H9 (cell line): ENCODE data around the gene SLC12A8. TPM values are rescaled to one million over a fixed set of nuclear protein-coding genes. Genes with fewer than 3 reads are reported as not detected.
A peak's percentile ranks its signal among the peaks of the same experiment; 100 is the strongest.

Experiments used
- DNase-seq: peaks from one replicate; pipeline ENCODE4 v3.0.0-alpha.2; 2017
- H2AFZ ChIP-seq: one replicate; pipeline ENCODE4 v1.6.1; 2013; ENCODE audit warnings: mild to moderate bottlenecking, low read length, control low read depth, moderate library complexity
- H2AK5ac ChIP-seq: 2 replicates; pipeline ENCODE4 v1.6.1; 2013; ENCODE audit warnings: low read length, control low read depth, mixed read lengths; ENCODE audit not compliant: insufficient read length
- H2BK120ac ChIP-seq: one replicate; pipeline ENCODE4 v1.6.1; 2013; ENCODE audit warnings: low read depth, mild to moderate bottlenecking, low read length, control low read depth, inconsistent platforms; ENCODE audit not compliant: poor library complexity, severe bottlenecking
- H2BK12ac ChIP-seq: 2 replicates; pipeline ENCODE4 v1.6.1; 2013; ENCODE audit warnings: low read length, control low read depth, mixed read lengths, low read depth; ENCODE audit not compliant: insufficient read length
- H2BK15ac ChIP-seq: 2 replicates; pipeline ENCODE4 v1.6.1; 2013; ENCODE audit warnings: low read depth, low read length, control low read depth
- H2BK20ac ChIP-seq: one replicate; pipeline ENCODE4 v1.6.1; 2013; ENCODE audit warnings: low read depth, mild to moderate bottlenecking, low read length, control low read depth, inconsistent platforms; ENCODE audit not compliant: poor library complexity, severe bottlenecking
- H2BK5ac ChIP-seq: 2 replicates; pipeline ENCODE4 v1.6.1; 2013; ENCODE audit warnings: low read length, control low read depth, mixed read lengths; ENCODE audit not compliant: insufficient read length
- H3K14ac ChIP-seq: 2 replicates; pipeline ENCODE4 v1.6.1; 2013; ENCODE audit warnings: low read length, control low read depth; ENCODE audit not compliant: insufficient read depth
- H3K18ac ChIP-seq: 2 replicates; pipeline ENCODE4 v1.6.1; 2013; ENCODE audit warnings: low read depth, mild to moderate bottlenecking, mixed read lengths, low read length, control low read depth; ENCODE audit not compliant: insufficient read length
- H3K23ac ChIP-seq: 2 replicates; pipeline ENCODE4 v1.6.1; 2013; ENCODE audit warnings: low read length, control low read depth, mixed read lengths, low read depth; ENCODE audit not compliant: insufficient read length
- H3K23me2 ChIP-seq: 2 replicates; pipeline ENCODE4 v1.6.1; 2013; ENCODE audit warnings: low read depth, mild to moderate bottlenecking, mixed read lengths, low read length, control low read depth; ENCODE audit not compliant: insufficient read length, poor library complexity, severe bottlenecking
- H3K27ac ChIP-seq: 2 replicates; pipeline ENCODE4 v1.5.1; 2013; ENCODE audit warnings: low read length, control low read depth, mixed read lengths, low read depth; ENCODE audit not compliant: insufficient read length
- H3K27me3 ChIP-seq: 2 replicates; pipeline ENCODE4 v1.6.1; 2013; ENCODE audit warnings: low read length, control low read depth, inconsistent platforms; ENCODE audit not compliant: insufficient read depth
- H3K4ac ChIP-seq: 2 replicates; pipeline ENCODE4 v1.6.1; 2013; ENCODE audit warnings: low read depth, mild to moderate bottlenecking, control low read depth, inconsistent platforms, low read length, moderate library complexity
- H3K4me1 ChIP-seq: 2 replicates; pipeline ENCODE4 v1.6.1; 2013; ENCODE audit warnings: low read length, control low read depth, inconsistent platforms; ENCODE audit not compliant: insufficient read depth
- H3K4me2 ChIP-seq: 2 replicates; pipeline ENCODE4 v1.6.1; 2013; ENCODE audit warnings: low read length, control low read depth, mixed read lengths; ENCODE audit not compliant: insufficient read length, insufficient read depth
- H3K56ac ChIP-seq: 2 replicates; pipeline ENCODE4 v1.6.1; 2013; ENCODE audit warnings: low read depth, mild to moderate bottlenecking, mixed read lengths, low read length, control low read depth; ENCODE audit not compliant: insufficient read length
- H3K79me1 ChIP-seq: 2 replicates; pipeline ENCODE4 v1.6.1; 2013; ENCODE audit warnings: low read depth, mild to moderate bottlenecking, moderate library complexity, low read length, control low read depth, inconsistent platforms; ENCODE audit not compliant: insufficient read depth, poor library complexity, severe bottlenecking
- H3K79me2 ChIP-seq: 2 replicates; pipeline ENCODE4 v1.6.1; 2013; ENCODE audit warnings: low read length, control low read depth, inconsistent platforms; ENCODE audit not compliant: insufficient read depth
- H3K9ac ChIP-seq: 2 replicates; pipeline ENCODE4 v1.6.1; 2013; ENCODE audit warnings: low read length, control low read depth, mixed read lengths; ENCODE audit not compliant: insufficient read length; ENCODE audit errors: extremely low read depth
- H3K9me3 ChIP-seq: one replicate; pipeline ENCODE4 v1.6.1; 2013; ENCODE audit warnings: low read depth, low read length, inconsistent platforms; ENCODE audit not compliant: control insufficient read depth
- H3T11ph ChIP-seq: one replicate; pipeline ENCODE4 v1.6.1; 2013; ENCODE audit warnings: mild to moderate bottlenecking, low read length, control low read depth, inconsistent platforms
- H4K20me1 ChIP-seq: one replicate; pipeline ENCODE4 v1.6.1; 2013; ENCODE audit not compliant: control insufficient read depth, insufficient read length, insufficient read depth
- H4K5ac ChIP-seq: 2 replicates; pipeline ENCODE4 v1.6.1; 2013; ENCODE audit warnings: low read depth, mild to moderate bottlenecking, mixed read lengths, low read length, control low read depth; ENCODE audit not compliant: insufficient read length
- H4K8ac ChIP-seq: replicated peaks from 2 replicates; pipeline ENCODE4 v1.6.1; 2013; ENCODE audit warnings: low read length, control low read depth, mixed read lengths, low read depth; ENCODE audit not compliant: insufficient read length
- H4K91ac ChIP-seq: 2 replicates; pipeline ENCODE4 v1.6.1; 2013; ENCODE audit warnings: low read depth, mild to moderate bottlenecking, moderate library complexity, mixed read lengths, low read length, control low read depth; ENCODE audit not compliant: insufficient read length
- H3K27ac Mint-ChIP-seq, 3 experiments: 2 replicates in 2 of 3; 3 replicates in 1 of 3; pipeline ENCODE4 v1.8.0; 2020 to 2021; ENCODE audit warnings: mixed read lengths in 3 of 3, mild to moderate bottlenecking in 1 of 3, moderate library complexity in 1 of 3
- H3K27me3 Mint-ChIP-seq: 2 replicates; pipeline ENCODE4 v1.8.0; 2021; ENCODE audit warnings: low read depth, mild to moderate bottlenecking, moderate library complexity, mixed read lengths
- H3K36me3 Mint-ChIP-seq, 3 experiments: 2 replicates in 2 of 3; 3 replicates in 1 of 3; pipeline ENCODE4 v1.8.0; 2020 to 2021; ENCODE audit warnings: low read depth in 3 of 3, mixed read lengths in 3 of 3; ENCODE audit not compliant: insufficient read depth in 1 of 3
- H3K4me1 Mint-ChIP-seq, 2 experiments: 2 replicates each; pipeline ENCODE4 v1.8.0; 2020; ENCODE audit warnings: mixed read lengths in 2 of 2
- H3K4me3 Mint-ChIP-seq, 2 experiments: 2 replicates in 1 of 2; 3 replicates in 1 of 2; pipeline ENCODE4 v1.8.0; 2020 to 2021; ENCODE audit warnings: mild to moderate bottlenecking in 2 of 2, mixed read lengths in 2 of 2, moderate library complexity in 1 of 2
- H3K9me3 Mint-ChIP-seq, 2 experiments: 2 replicates in 1 of 2; 3 replicates in 1 of 2; pipeline ENCODE4 v1.8.0; 2020; ENCODE audit warnings: mild to moderate bottlenecking in 2 of 2, mixed read lengths in 2 of 2, moderate library complexity in 1 of 2
- CTCF ChIP-seq: fragments of 200-600 bp; sonication (generic); conservative IDR thresholded peaks from 3 replicates; pipeline ENCODE4 v1.8.0; 2021; ENCODE audit warnings: antibody characterized with exemption, mild to moderate bottlenecking
- WGBS: extraction: QIAGEN DNeasy Blood & Tissue Kit; methylation state at CpG from one replicate; pipeline ENCODE4 v1.1.7; 2013; ENCODE audit warnings: missing lambda C conversion rate, low lambda C conversion rate, mixed read lengths; ENCODE audit not compliant: insufficient read length; ENCODE audit errors: extremely low coverage; 5-methylcytosine and 5-hydroxymethylcytosine counted together
- total RNA-seq: library from RNA; stranded (reverse); gene quantifications from 2 replicates; pipeline ENCODE4 v1.2.1, GENCODE V29; 2021

Gene SLC12A8
- total RNA-seq, 1 experiment from 2014 or later: 8.2 TPM

- H2BK20ac ChIP-seq: no peak overlapping the region
- no peak overlapping the region for H2BK120ac ChIP-seq
- Mint-ChIP-seq H3K4me3 (no peak overlapping the region), H3K36me3 (peaks cover 10 to 20% (median 17%) of the 10 kb centered on the region in 3 experiments), H3K9me3 (peaks cover 4 to 6% of the 10 kb centered on the region in 2 experiments; a peak in 4 of 5 replicates), H3K27me3 (no peaks in the 10 kb centered on the region), H3K27ac (peak overlapping the region in 1 of 3 experiments; percentile 7; a peak in 1 of 7 replicates), H3K4me1 (peaks cover 8% of the 10 kb centered on the region in 2 experiments)
- no peak overlapping the region for H3K27ac ChIP-seq
- H3K14ac ChIP-seq: no peak overlapping the region
- no peak overlapping the region for H4K8ac ChIP-seq
- no peak overlapping the region for H2AFZ ChIP-seq
- H4K91ac ChIP-seq: no peak overlapping the region
- no peak overlapping the region for H3T11ph ChIP-seq
- no peaks in the 10 kb centered on the region for H3K79me2 ChIP-seq
- no CpG with 5 or more reads among the region's 13 CpGs for WGBS
- no peak overlapping the region for H3K56ac ChIP-seq
- H2BK5ac ChIP-seq: no peak overlapping the region
- no peak for DNase-seq
- no peaks in the 10 kb centered on the region for H3K4me1 ChIP-seq
- no peaks in the 10 kb centered on the region for H3K23me2 ChIP-seq
- no peak overlapping the region for H4K5ac ChIP-seq
- H3K9me3 ChIP-seq: no peaks in the 10 kb centered on the region
- H2AK5ac ChIP-seq: no peak overlapping the region
- H2BK12ac ChIP-seq: no peak overlapping the region
- no peak overlapping the region for H3K4me2 ChIP-seq
- no peaks in the 10 kb centered on the region for H4K20me1 ChIP-seq
- no peak overlapping the region for H3K4ac ChIP-seq
- no peak for TF ChIP-seq CTCF
- H3K9ac ChIP-seq: no peak overlapping the region
- H3K18ac ChIP-seq: no peak overlapping the region
- no peak overlapping the region for H3K23ac ChIP-seq
- no peak overlapping the region for H2BK15ac ChIP-seq
- H3K79me1 ChIP-seq: no peaks in the 10 kb centered on the region
- no peaks in the 10 kb centered on the region for H3K27me3 ChIP-seq
Measured at GRCh38 chr3:125177746-125178145, 34.8 kb downstream of the SLC12A8 start.
